ENCODE data around the gene NACC1. TPM values are rescaled to one million over a fixed set of nuclear protein-coding genes. Genes with fewer than 3 reads are reported as not detected.
"Not testable (repeated sequence)": the region's sequence is repeated elsewhere in the genome, so short reads cannot be mapped to it uniquely, and the experiment has no call there.

The NACC1 gene
- total and polyA plus RNA-seq, 2 of the 13 experiments (the other 11 are each of a cell fraction or from before 2014, with no cell fraction given): 31.8 to 42.3 TPM

DNA sequence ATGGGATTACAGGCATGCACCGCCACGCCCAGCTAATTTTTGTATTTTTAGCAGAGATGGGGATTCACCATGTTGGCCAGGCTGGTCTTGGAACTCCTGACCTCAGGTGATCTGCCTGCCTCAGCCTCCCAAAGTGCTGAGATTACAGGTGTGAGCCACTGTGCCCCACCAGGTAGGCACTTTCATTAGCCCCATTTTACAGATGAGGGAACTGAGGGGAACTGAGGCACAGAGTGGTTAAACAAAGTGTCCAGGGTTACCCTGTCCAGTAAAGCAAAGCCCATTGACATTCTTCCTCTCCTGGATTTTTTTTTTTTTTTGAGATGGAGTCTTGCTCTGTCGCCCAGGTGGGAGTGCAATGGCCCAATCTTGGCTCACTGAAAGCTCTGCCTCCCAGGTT, 48.1 kb downstream of the NACC1 start:
- CTCF ChIA-PET (ENCODE audit: low intra/inter-chr PET ratio, low total read pairs); H3K9me3 ChIP-seq (ENCODE audit: low read length); H3K4me3 ChIP-seq (replicated peaks in 1 of 3; ENCODE audit: insufficient read depth in 1 of 3, low read depth in 2 of 3, low read length in 3 of 3); H2AFZ ChIP-seq (ENCODE audit: low read length); H4K20me1 ChIP-seq (ENCODE audit: insufficient read depth, low read length); BruUV-seq (replicated peaks); H3K27me3 ChIP-seq (ENCODE audit: control insufficient read depth in 1 of 2, insufficient read depth in 2 of 2, low read length in 2 of 2); H3K4me2 ChIP-seq (ENCODE audit: low read depth, low read length); ATAC-seq; H3K36me3 ChIP-seq (replicated peaks in 1 of 2; ENCODE audit: control insufficient read depth in 1 of 2, insufficient read depth in 2 of 2, low read length in 2 of 2); H3K27ac ChIP-seq (ENCODE audit: extremely low read length, insufficient read depth, low read length); H3K9ac ChIP-seq (ENCODE audit: insufficient read depth, low read depth, low read length); FAIRE-seq; H3K79me2 ChIP-seq (ENCODE audit: insufficient read depth, low read length); DNase-seq (ENCODE audit: low spot score); in situ Hi-C loops (cut with HindIII; ENCODE audit: extremely low pct_ligation_motif_present, low pct_unique_long_range_greater_than_20kb): not testable (repeated sequence)
- 94% methylated on average over 3 of the region's 3 CpGs for WGBS (ENCODE audit: low lambda C conversion rate)
- TF ChIP-seq ZNF629 (CRISPR knock-in tag; conservative IDR thresholded peaks at IDR 0.05): peak; percentile 73
- POLR2A ChIA-PET: interaction anchor here (0.9 to 10.2 kb wide), 5 partner anchors 11 to 29 kb away, joined by 4 to 108 read pairs (median 35); partner anchors contain the start of genes IER2 and STX10
- intact Hi-C loops (cut with micrococcal nuclease; ENCODE audit: unreplicated experiment): loop anchor here (2.0 kb wide), 1 partner anchor 15 kb away; the partner anchor contains the start of genes IER2 and STX10
- peaks cover 71% of the 10 kb centered on the region for H3K4me1 ChIP-seq (ENCODE audit: insufficient read depth, low read length)

DNA sequence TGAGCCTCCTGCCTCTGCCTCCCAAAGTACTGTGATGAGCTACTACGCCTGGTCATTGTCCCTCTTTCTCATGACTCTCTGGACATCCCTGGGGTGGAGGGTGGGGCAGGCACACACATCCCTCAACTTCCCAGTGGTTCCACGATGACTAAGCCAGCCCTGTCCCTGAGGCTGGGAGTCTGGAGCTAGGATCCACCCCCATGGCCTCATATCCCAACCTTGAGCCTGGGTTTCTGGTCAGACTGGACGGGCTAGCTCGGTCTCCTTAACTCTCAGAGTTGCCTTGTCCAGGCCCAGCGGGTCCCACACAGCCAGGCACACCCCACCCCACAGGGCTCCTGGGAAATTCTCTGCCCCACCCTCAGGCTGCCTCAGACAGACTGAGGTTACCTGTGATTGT, 51.7 kb downstream of the NACC1 start:
- no peak overlapping the region for H2AFZ ChIP-seq (ENCODE audit: low read length)
- WGBS (ENCODE audit: low lambda C conversion rate): 59% methylated on average over 2 of the region's 5 CpGs
- FAIRE-seq (no peak), DNase-seq (ENCODE audit: low spot score) (no peak), ATAC-seq (no peak)
- no peaks in the 10 kb centered on the region for H3K79me2 ChIP-seq (ENCODE audit: insufficient read depth, low read length)
- peak overlapping the region; percentile 43 for H3K27ac ChIP-seq (ENCODE audit: extremely low read length, insufficient read depth, low read length)
- no peak overlapping the region for H3K9ac ChIP-seq (ENCODE audit: insufficient read depth, low read depth, low read length)
- H3K4me3 ChIP-seq (replicated peaks in 1 of 3; ENCODE audit: insufficient read depth in 1 of 3, low read depth in 2 of 3, low read length in 3 of 3): no peak overlapping the region
- BruUV-seq (replicated peaks): no TSS peak
- H3K4me1 ChIP-seq (ENCODE audit: insufficient read depth, low read length): peaks cover 57% of the 10 kb centered on the region
- ChIA-PET CTCF (ENCODE audit: low intra/inter-chr PET ratio, low total read pairs) (no interaction called here), POLR2A (interaction anchor here (0.6 to 10.2 kb wide), 6 partner anchors 13 to 22 kb away, joined by 3 to 108 read pairs (median 6); partner anchors contain the start of genes IER2 and STX10)
- intact Hi-C loops (cut with micrococcal nuclease; ENCODE audit: unreplicated experiment): no loop called here
- H3K36me3 ChIP-seq (replicated peaks in 1 of 2; ENCODE audit: control insufficient read depth in 1 of 2, insufficient read depth in 2 of 2, low read length in 2 of 2): no peaks in the 10 kb centered on the region
- no peaks in the 10 kb centered on the region for H3K9me3 ChIP-seq (ENCODE audit: low read length)
- no peaks in the 10 kb centered on the region for H3K27me3 ChIP-seq (ENCODE audit: control insufficient read depth in 1 of 2, insufficient read depth in 2 of 2, low read length in 2 of 2)
- in situ Hi-C loops (cut with HindIII; ENCODE audit: extremely low pct_ligation_motif_present, low pct_unique_long_range_greater_than_20kb): no loop called here
- 0 out of 2 replicates have a peak overlapping the region, but pooled peaks have one; percentile 12 for H3K4me2 ChIP-seq (ENCODE audit: low read depth, low read length)
- H4K20me1 ChIP-seq (ENCODE audit: insufficient read depth, low read length): no peaks in the 10 kb centered on the region
- TF ChIP-seq SAP130 (CRISPR knock-in tag; IDR thresholded peaks at IDR 0.05; ENCODE audit: low read depth) (0 out of 2 replicates have a peak, but pooled peaks have one; percentile 25), FOSL2 (CRISPR knock-in tag; IDR thresholded peaks at IDR 0.05) (peak; percentile 60)
- TF ChIP-seq, protein P1, sequence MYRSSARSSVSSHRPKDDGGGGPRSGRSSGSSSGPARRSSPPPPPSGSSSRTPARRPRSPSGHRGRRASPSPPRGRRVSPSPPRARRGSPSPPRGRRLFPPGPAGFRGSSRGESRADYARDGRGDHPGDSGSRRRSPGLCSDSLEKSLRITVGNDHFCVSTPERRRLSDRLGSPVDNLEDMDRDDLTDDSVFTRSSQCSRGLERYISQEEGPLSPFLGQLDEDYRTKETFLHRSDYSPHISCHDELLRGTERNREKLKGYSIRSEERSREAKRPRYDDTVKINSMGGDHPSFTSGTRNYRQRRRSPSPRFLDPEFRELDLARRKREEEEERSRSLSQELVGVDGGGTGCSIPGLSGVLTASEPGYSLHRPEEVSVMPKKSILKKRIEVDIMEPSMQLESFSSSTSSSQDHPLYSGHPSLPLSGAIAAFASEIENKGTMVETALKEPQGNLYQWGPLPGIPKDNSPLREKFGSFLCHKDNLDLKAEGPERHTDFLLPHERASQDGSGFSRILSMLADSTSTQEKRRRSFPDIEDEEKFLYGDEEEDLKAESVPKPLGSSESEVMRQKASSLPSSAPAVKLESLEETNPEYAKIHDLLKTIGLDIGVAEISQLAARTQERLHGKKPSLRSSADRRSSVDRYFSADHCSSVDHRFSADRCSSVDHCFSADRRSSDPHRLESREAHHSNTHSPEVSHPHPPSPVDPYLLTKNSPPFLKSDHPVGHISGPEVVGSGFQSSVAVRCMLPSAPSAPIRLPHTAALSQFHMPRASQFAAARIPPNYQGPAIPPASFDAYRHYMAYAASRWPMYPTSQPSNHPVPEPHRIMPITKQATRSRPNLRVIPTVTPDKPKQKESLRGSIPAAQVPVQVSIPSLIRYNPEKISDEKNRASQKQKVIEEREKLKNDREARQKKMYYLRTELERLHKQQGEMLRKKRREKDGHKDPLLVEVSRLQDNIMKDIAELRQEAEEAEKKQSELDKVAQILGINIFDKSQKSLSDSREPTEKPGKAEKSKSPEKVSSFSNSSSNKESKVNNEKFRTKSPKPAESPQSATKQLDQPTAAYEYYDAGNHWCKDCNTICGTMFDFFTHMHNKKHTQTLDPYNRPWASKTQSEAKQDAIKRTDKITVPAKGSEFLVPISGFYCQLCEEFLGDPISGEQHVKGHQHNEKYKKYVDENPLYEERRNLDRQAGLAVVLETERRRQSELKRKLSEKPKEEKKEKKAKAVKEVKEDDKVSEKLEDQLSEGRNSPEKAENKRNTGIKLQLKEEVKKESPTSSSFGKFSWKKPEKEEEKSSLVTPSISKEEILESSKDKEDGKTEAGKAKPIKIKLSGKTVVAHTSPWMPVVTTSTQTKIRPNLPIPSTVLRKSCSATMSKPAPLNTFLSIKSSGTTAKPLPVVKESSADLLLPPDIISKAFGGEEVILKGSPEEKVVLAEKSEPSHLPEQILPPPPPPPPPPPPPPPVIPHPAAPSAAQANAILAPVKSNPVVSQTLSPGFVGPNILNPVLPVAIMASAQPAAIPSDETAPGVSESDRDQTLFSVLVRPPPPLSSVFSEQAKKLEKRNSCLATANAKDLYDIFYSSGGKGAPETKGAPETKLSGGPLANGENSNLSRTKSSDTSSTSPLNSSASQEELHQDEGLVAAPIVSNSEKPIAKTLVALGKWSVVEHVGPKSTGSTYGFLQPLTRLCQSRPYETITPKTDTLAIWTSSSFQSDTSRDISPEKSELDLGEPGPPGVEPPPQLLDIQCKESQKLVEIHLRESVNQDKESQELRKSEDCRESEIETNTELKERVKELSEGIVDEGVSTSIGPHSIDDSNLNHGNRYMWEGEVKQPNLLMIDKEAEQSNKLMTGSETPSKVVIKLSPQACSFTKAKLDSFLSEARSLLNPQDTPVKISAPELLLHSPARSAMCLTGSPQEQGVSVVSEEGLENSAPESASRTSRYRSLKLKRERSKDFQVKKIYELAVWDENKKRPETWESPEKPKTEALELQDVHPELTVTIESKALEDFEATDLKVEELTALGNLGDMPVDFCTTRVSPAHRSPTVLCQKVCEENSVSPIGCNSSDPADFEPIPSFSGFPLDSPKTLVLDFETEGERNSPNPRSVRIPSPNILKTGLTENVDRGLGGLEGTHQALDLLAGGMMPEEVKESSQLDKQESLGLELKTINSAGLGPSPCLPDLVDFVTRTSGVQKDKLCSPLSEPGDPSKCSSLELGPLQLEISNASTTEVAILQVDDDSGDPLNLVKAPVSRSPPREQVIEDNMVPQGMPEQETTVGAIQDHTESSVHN (CRISPR knock-in tag; IDR thresholded peaks at IDR 0.05): no peak
- TF ChIP-seq, protein P2, sequence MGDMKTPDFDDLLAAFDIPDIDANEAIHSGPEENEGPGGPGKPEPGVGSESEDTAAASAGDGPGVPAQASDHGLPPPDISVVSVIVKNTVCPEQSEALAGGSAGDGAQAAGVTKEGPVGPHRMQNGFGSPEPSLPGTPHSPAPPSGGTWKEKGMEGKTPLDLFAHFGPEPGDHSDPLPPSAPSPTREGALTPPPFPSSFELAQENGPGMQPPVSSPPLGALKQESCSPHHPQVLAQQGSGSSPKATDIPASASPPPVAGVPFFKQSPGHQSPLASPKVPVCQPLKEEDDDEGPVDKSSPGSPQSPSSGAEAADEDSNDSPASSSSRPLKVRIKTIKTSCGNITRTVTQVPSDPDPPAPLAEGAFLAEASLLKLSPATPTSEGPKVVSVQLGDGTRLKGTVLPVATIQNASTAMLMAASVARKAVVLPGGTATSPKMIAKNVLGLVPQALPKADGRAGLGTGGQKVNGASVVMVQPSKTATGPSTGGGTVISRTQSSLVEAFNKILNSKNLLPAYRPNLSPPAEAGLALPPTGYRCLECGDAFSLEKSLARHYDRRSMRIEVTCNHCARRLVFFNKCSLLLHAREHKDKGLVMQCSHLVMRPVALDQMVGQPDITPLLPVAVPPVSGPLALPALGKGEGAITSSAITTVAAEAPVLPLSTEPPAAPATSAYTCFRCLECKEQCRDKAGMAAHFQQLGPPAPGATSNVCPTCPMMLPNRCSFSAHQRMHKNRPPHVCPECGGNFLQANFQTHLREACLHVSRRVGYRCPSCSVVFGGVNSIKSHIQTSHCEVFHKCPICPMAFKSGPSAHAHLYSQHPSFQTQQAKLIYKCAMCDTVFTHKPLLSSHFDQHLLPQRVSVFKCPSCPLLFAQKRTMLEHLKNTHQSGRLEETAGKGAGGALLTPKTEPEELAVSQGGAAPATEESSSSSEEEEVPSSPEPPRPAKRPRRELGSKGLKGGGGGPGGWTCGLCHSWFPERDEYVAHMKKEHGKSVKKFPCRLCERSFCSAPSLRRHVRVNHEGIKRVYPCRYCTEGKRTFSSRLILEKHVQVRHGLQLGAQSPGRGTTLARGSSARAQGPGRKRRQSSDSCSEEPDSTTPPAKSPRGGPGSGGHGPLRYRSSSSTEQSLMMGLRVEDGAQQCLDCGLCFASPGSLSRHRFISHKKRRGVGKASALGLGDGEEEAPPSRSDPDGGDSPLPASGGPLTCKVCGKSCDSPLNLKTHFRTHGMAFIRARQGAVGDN (CRISPR knock-in tag; IDR thresholded peaks at IDR 0.05): peak; percentile 46

Measured in HepG2 (cell line).